RWPE2 (cell line): ENCODE data around the gene SLC25A41.
"Not testable (repeated sequence)": the region's sequence is repeated elsewhere in the genome, so short reads cannot be mapped to it uniquely, and the experiment has no call there.

Experiments
- ATAC-seq: fragments of 200-7000 bp; cut with Tn5 transposase; 3 replicates; pipeline ENCODE4 v1.9.1; 2021; ENCODE audit warnings: low read depth
- DNase-seq: peaks from one replicate; pipeline ENCODE4 v3.0.0-alpha.2; 2020; ENCODE audit warnings: low spot score
- H3K27ac ChIP-seq: fragments of 450-650 bp; 2 replicates; pipeline ENCODE4 v1.5.1; 2017; ENCODE audit warnings: mild to moderate bottlenecking; ENCODE audit not compliant: poor library complexity, severe bottlenecking
- H3K27me3 ChIP-seq: fragments of 250-450 bp; sonication (Bioruptor Pico); 2 replicates; pipeline ENCODE4 v1.5.1; 2021; ENCODE audit warnings: mild to moderate bottlenecking, moderate library complexity; ENCODE audit not compliant: insufficient read depth, poor library complexity, severe bottlenecking
- H3K36me3 ChIP-seq: fragments of 250-450 bp; sonication (Bioruptor Pico); 2 replicates; pipeline ENCODE4 v1.5.1; 2020; ENCODE audit warnings: low read depth, mild to moderate bottlenecking, moderate library complexity
- H3K4me1 ChIP-seq: fragments of 250-450 bp; sonication (Bioruptor Pico); 2 replicates; pipeline ENCODE4 v1.5.1; 2021; ENCODE audit warnings: mild to moderate bottlenecking, moderate library complexity; ENCODE audit not compliant: insufficient read depth, poor library complexity, severe bottlenecking
- H3K4me3 ChIP-seq: fragments of 250-450 bp; sonication (Bioruptor Pico); 2 replicates; pipeline ENCODE4 v1.5.1; 2021; ENCODE audit warnings: mild to moderate bottlenecking, moderate library complexity; ENCODE audit not compliant: severe bottlenecking
- H3K9me3 ChIP-seq: fragments of 250-450 bp; sonication (Bioruptor Pico); 2 replicates; pipeline ENCODE4 v1.5.1; 2021; ENCODE audit warnings: mild to moderate bottlenecking, moderate library complexity; ENCODE audit not compliant: severe bottlenecking
- TF ChIP-seq, protein P1 (sequence below): fragments of 450-650 bp; IDR thresholded peaks from one replicate; pipeline ENCODE4 v1.5.1; 2017; ENCODE audit warnings: mild to moderate bottlenecking, moderate library complexity; ENCODE audit not compliant: poor library complexity, severe bottlenecking

SLC25A41 gene

DNA sequence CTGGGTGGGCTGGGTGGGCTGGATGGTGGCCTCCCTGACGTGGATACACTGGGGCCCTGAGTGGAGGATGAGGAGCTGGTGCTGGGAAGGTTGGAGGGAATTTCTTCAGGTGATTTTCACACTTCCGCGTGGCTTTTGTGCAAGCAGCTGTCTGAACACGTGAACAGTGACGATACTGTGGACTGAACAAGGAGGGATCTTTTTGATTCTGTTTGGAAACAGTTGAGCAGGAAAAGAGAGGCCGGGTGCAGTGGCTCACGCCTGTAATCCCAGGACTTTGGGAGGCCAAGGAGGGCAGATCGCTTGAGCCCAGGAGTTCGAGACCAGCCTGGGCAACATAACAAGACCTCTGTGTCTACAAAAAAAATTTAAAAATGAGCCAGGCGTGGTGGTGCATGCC is 31.5 kb downstream of the SLC25A41 start:
- H3K36me3 ChIP-seq = no peaks in the 10 kb centered on the region
- DNase-seq = no peak
- no peak for ATAC-seq
- H3K4me3 ChIP-seq = no peak overlapping the region
- H3K27ac ChIP-seq = no peak overlapping the region
- no peaks in the 10 kb centered on the region for H3K4me1 ChIP-seq
- TF ChIP-seq, protein P1, sequence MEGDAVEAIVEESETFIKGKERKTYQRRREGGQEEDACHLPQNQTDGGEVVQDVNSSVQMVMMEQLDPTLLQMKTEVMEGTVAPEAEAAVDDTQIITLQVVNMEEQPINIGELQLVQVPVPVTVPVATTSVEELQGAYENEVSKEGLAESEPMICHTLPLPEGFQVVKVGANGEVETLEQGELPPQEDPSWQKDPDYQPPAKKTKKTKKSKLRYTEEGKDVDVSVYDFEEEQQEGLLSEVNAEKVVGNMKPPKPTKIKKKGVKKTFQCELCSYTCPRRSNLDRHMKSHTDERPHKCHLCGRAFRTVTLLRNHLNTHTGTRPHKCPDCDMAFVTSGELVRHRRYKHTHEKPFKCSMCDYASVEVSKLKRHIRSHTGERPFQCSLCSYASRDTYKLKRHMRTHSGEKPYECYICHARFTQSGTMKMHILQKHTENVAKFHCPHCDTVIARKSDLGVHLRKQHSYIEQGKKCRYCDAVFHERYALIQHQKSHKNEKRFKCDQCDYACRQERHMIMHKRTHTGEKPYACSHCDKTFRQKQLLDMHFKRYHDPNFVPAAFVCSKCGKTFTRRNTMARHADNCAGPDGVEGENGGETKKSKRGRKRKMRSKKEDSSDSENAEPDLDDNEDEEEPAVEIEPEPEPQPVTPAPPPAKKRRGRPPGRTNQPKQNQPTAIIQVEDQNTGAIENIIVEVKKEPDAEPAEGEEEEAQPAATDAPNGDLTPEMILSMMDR = no peak
- H3K9me3 ChIP-seq = no peaks in the 10 kb centered on the region
- no peaks in the 10 kb centered on the region for H3K27me3 ChIP-seq

DNA sequence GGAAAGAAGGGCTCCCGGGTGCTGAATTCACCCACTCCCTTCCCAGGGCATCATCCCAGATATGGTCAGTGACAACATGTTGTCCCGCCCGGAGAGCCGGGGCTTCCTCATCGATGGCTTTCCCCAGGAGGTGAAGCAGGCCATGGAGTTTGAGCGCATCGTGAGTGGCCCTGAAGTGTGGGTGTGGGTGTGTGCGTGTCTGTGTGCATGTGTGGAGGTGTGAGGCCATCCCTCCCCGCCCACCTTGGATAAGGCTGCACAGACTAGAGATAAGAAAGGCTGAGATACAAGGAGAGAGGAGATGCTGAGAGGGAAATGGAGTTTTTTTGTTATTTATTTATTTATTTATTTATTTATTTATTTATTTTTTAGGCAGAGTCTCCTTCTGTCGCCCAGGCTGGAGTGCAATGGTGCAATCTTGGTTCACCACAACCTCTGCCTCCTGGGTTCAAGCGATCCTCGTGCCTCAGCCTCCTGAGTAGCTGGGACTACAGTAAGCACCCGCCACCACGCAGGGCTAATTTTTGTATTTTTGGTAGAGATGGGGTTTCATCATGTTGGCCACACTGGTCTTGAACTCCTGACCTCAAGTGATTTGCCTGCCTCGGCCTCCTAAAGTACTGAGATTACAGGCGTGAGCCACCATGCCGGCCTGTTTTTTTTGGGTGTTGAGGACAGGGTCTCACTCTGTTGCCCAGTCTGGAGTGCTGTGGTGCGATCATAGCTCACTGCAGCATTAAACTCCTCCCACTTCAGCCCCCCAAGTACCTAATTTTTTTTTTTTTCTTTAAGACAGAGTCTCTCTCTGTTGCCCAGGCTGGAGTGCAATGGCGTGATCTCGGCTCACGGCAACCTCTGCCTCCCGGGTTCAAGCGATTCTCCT is 33.3 kb downstream of the SLC25A41 start:
- not testable (repeated sequence) for H3K27me3 ChIP-seq, H3K27ac ChIP-seq, DNase-seq, H3K36me3 ChIP-seq, H3K4me3 ChIP-seq, H3K4me1 ChIP-seq, ATAC-seq, H3K9me3 ChIP-seq

DNA sequence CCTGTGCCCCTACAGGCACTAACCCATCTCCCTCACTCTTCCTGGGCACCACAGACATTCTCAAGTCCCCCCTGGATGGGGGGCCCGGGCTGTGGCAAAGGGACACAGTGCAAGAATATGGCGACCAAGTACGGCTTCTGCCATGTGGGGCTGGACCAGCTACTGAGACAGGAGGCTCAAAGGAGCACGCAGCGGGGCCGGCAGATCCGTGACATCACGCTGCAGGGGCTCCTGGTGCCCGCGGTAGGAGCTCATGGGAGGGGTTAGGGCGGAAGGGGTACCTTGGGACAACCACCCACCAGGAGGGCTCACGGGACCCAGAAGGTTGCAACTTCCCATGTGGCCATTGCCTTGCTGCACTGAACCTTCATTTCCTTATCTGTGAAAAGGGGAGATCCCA is 37.3 kb downstream of the SLC25A41 start:
- TF ChIP-seq, protein P1 = no peak

DNA sequence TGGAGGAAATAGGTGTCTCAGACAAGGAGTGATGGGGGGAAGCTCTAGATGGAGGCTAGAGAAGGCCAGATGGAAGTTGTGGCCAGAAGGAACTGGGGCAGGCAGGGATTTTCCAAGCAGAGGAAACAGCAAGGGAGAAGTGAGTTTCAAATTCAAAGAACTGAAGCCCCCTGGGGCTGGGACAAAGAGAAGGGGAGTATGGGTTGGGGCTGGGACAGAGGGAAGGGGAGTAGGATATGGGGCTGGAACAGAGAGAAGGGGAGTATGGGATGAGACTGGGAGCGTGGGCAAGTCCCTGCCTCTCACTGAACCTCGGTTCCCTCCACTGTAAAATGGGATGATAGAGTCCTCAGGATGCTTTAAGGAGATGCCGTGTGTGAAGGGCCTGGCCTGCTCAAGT is 38.7 kb downstream of the SLC25A41 start:
- H3K27me3 ChIP-seq = no peaks in the 10 kb centered on the region
- H3K4me3 ChIP-seq = no peak overlapping the region
- H3K36me3 ChIP-seq = peaks cover 20% of the 10 kb centered on the region
- ATAC-seq = no peak
- DNase-seq = no peak
- no peaks in the 10 kb centered on the region for H3K9me3 ChIP-seq
- H3K27ac ChIP-seq = no peak overlapping the region
- TF ChIP-seq, protein P1 = no peak
- peaks cover 3% of the 10 kb centered on the region for H3K4me1 ChIP-seq

More for the DNA sequence above, 37.3 kb downstream of the SLC25A41 start:
- DNase-seq (no peak), ATAC-seq (no peak)
- Histone ChIP-seq H3K27me3 (no peaks in the 10 kb centered on the region), H3K4me1 (peaks cover 3% of the 10 kb centered on the region), H3K27ac (no peak overlapping the region), H3K4me3 (no peak overlapping the region), H3K36me3 (peaks cover 9% of the 10 kb centered on the region), H3K9me3 (no peaks in the 10 kb centered on the region)

DNA sequence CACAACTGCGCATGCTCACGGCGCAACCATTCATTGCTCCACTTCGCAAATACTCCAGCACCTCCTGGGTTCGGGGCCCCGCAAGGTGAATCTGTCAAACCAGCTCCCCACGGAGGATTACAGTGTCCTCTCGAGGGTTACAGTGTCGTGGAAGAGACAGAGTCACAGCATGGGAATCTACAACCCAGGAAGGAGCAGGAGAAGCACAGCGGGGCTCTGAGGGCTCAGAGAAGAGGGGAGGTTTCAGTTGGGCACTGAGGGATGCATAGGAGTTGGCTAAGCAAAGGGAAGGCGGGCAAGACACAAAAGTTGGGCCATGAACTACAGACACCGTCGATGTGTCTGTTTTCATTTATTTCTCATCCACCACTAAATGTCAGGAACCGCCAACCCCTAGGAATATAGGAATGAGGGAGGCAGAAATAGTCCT is 39.6 kb downstream of the SLC25A41 start:
- H3K4me3 ChIP-seq = peak overlapping the region; percentile 87
- peaks cover 29% of the 10 kb centered on the region for H3K36me3 ChIP-seq
- H3K4me1 ChIP-seq = peaks cover 3% of the 10 kb centered on the region
- no peak for DNase-seq
- H3K27ac ChIP-seq = peak overlapping the region; percentile 68
- TF ChIP-seq, protein P1 = no peak
- H3K9me3 ChIP-seq = no peaks in the 10 kb centered on the region
- no peak for ATAC-seq
- H3K27me3 ChIP-seq = no peaks in the 10 kb centered on the region
